Colon (tissue), 2 donors: ENCODE measurements around the gene ZNF571.

Experiments used
- FAIRE-seq: peaks from 2 replicates; lab custom pipeline; 2012; peaks lifted over from hg19 to GRCh38; lab: Jason Lieb, UNC
- donor health status: control.
- donor health status: control.

ZNF571 gene

GRCh38 chr19:37594304-37594981, at the start of gene ZNF571, which contains the start of gene ZNF540:
TSS of gene ZNF571 (minus strand) at chr19:37594792. CDS start at chr19:37586676, 8,116 bp downstream.
TSS of gene ZNF540 (plus strand) at chr19:37594876. CDS start at chr19:37598448, 3,572 bp downstream.
- FAIRE-seq: peak; percentile 55

DNA sequence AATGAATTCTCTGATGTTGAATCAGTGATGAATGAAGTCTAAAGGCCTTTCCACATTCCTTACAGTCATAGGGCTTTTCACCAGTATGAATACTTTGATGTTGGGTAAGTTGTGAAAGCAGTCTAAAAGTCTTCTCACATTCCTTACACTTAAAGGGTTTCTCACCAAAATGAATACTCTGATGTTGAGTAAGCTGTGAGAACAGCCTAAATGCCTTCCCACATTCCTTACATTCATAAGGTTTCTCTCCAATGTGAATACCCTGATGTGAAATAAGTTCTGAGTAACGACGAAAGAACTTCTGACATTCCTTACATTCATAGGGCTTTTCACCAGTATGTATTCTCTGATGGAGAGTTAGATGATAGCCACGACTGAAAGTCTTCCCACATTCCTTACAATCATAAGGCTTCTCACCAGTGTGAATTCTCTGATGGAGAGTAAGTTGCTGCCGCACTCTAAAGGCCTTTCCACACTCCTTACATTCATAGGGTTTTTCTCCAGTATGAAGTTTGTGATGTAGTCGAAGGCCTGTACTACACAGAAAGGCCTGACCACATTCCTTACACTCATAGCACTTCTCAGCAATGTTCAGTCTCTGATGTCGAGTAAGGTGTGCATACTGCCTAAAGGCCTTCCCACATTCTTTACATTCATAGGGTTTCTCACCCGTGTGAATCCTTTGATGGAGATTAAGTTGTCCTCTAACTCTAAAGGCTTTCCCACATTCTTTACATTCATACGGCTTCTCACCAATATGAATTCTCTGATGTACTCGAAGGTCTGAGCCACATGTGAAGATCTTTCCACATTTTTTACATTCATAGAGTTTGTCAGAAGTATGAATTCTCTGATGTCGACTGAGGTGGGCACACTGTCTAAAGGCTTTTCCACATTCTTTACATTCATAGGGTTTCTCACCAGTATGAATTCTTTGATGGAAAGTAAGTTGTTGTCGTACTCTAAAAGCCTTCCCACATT, 40.8 kb upstream of the ZNF571 start:
- no peak for FAIRE-seq

DNA sequence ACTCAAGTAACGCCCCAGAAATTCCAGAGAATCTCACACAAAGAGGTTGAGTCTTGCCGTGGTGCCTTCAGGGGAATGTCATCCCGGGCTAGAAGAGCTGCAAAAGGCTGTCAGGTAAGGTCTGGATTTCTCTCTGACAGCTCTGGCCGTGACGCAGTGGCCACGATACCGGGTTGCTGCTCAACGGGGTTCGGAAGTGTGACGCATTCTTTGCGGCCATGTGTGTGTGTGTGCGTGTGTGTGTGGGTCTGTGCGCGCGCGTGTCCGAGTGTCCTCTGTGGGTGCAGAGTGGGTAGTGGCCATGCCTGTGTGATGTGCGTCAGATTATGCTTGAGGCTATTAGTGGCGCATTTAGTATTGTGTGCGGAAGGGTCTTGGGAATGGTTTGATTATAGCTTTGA, 390 bp upstream of the ZNF571 start:
- no peak for FAIRE-seq

DNA sequence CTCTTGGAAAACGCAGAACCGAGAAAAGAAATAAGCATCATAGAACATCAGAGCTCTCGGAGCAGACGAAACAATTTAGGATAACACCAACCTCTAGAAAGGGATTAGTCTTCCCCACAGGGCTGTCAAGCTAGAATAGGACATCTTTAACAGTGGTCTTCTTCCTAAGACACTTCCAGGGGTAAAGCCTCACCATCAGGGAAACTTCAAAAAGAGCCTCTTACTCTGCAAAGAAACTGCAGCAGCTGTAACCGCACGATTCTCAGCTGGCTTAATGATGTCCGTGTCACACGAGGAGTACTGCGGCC, 642 bp downstream of the ZNF571 start:
- FAIRE-seq: no peak

DNA sequence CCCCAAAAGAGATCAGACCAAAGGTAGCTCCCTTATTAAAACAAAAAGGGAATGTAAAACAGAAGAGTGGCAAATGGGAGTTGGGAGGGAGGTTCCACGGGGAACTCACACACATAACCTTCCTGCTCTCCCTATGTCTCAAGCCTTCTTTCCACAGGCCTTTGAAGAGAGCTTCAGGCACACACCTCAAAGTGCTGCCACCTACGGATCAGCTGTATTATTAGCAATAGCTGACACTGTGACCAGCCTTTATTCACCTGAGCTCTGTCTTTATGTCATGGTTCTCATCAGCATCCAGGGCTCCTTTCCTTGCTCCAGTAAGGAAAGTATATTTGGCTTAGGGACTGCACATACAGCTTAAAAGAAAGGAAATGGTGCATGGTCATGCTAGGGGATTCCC, 11.3 kb downstream of the ZNF571 start:
- FAIRE-seq: no peak

- no peak for FAIRE-seq
These were observed 22.4 kb downstream of the ZNF571 start for GRCh38 chr19:37572203-37572602.

DNA sequence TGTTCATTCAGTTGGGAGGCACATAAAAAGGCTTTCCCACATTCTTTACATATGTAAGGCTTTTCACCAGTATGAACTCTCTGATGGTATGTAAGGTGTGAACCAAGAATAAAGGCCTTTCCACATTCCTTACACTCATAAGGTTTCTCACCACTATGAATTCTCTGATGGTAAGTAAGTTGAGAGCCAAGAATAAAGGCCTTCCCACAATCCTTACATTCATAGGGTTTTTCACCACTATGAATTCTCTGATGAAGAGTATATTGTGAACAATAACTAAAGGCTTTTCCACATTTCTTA, 29.3 kb downstream of the ZNF571 start:
- no peak for FAIRE-seq

- no peak for FAIRE-seq
These were observed 29.8 kb downstream of the ZNF571 start for GRCh38 chr19:37564624-37565369.

- no peak for FAIRE-seq
These were observed 31.1 kb downstream of the ZNF571 start for GRCh38 chr19:37563518-37563917.

DNA sequence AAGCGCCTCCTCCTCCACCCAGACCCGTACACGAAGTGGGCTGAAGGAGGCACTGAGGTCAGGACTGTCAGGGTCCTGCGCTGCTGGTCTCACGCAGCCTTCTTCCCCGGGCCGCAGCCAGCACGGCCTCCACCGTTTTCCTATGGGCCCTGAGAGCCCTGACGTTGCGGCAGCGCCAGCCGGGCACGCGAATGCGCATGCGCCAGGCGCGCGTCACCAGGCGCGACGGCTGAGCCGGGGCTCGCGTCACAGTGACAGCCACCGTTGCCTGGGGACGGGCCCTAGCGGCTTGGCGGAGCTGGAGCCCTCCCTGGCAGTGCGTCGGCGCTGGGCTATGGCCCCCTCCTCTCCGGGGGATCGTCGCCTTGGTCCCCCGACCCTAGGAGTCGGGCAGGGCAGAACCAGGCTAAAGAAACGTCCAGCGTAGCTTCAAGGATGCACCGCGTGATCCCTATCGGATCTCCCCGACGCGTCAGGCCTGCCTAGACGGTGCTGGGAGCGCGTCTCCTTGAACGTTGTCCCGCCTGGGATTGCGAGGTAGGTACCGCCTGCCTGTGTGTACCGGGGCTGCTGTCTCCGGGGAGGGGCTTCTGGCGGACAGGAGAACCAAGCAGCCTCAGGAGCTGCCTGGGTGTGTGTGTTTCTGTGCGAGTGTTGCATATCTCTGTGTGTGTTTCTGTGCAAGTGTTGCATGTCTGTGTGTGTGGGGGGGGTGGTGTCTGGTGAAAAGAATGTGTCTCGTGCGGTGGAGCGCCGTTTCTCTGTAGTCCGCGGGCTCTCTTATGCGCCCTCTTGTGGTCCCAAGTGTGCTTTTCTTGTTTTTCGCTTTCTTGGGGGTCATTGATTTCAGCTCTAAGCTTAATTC, 43.2 kb downstream of the ZNF571 start:
- FAIRE-seq: no peak

GRCh38 chr19:37537391-37537947, 57.1 kb downstream of the ZNF571 start:
- FAIRE-seq: no peak

- no peak for FAIRE-seq
These were observed 74.7 kb downstream of the ZNF571 start for GRCh38 chr19:37519890-37520289.
